Spleen (tissue), 11 donors: Measurements from ENCODE around the gene TADA1. TPM values are rescaled to one million over a fixed set of nuclear protein-coding genes. Genes with fewer than 3 reads are reported as not detected.
"Not testable (repeated sequence)": the region's sequence is repeated elsewhere in the genome, so short reads cannot be mapped to it uniquely, and the experiment has no call there.

Experiments
- DNase-seq: peaks from one replicate; pipeline ENCODE4 v3.0.0-alpha.2; 2020
- H3K27ac ChIP-seq, 8 donors: fragments of 200-600 bp; sonication (generic) in 7 of 8; 1 replicate in 4 of 8; 2 replicates in 4 of 8; pipeline versions ENCODE4 v1.5.0 to v1.8.0; 2016 to 2021; ENCODE audit warnings: inconsistent platforms in 4 of 8, mild to moderate bottlenecking in 4 of 8, moderate library complexity in 1 of 8
- H3K27me3 ChIP-seq, 7 donors: fragments of 200-600 bp; sonication (generic) in 6 of 7; replicated peaks in 1 of 7; 1 replicate in 4 of 7; 2 replicates in 3 of 7; pipeline versions ENCODE4 v1.5.0 to v1.8.0; 2016 to 2021; ENCODE audit warnings: inconsistent platforms in 3 of 7, mild to moderate bottlenecking in 1 of 7
- H3K36me3 ChIP-seq, 6 donors: fragments of 200-600 bp; sonication (generic) in 5 of 6; 1 replicate in 4 of 6; 2 replicates in 2 of 6; pipeline versions ENCODE4 v1.5.0 to v1.8.0; 2016 to 2021; ENCODE audit warnings: inconsistent platforms in 2 of 6
- H3K4me1 ChIP-seq, 6 donors: fragments of 200-600 bp; sonication (generic) in 5 of 6; 1 replicate in 3 of 6; 2 replicates in 3 of 6; pipeline versions ENCODE4 v1.5.0 to v1.8.0; 2016 to 2021; ENCODE audit warnings: inconsistent platforms in 3 of 6
- H3K4me3 ChIP-seq, 8 donors: fragments of 200-600 bp; sonication (generic) in 7 of 8; 1 replicate in 4 of 8; 2 replicates in 4 of 8; pipeline versions ENCODE4 v1.5.0 to v1.8.0; 2016 to 2021; ENCODE audit warnings: inconsistent platforms in 4 of 8, mild to moderate bottlenecking in 4 of 8, moderate library complexity in 2 of 8
- H3K9me3 ChIP-seq, 8 donors: fragments of 200-600 bp; sonication (generic) in 7 of 8; 1 replicate in 4 of 8; 2 replicates in 4 of 8; pipeline versions ENCODE4 v1.5.0 to v1.8.0; 2016 to 2021; ENCODE audit warnings: inconsistent platforms in 4 of 8
- CTCF ChIP-seq, 11 experiments: fragments of 200-600 bp in 7 of 11; fragments of 450-650 bp in 4 of 11; sonication (generic) in 4 of 11; IDR thresholded peaks in 8 of 11; conservative IDR thresholded peaks in 3 of 11; 1 replicate in 7 of 11; 2 replicates in 4 of 11; pipeline versions ENCODE4 v1.4.0 to v1.8.0; 2016 to 2021; ENCODE audit warnings: antibody characterized with exemption in 11 of 11, inconsistent platforms in 4 of 11, mild to moderate bottlenecking in 1 of 11
- POLR2A ChIP-seq, 3 donors: fragments of 450-650 bp; IDR thresholded peaks; one replicate each; pipeline ENCODE4 v1.5.1; 2017; ENCODE audit warnings: antibody characterized with exemption in 3 of 3, mild to moderate bottlenecking in 1 of 3
- POLR2AphosphoS5 ChIP-seq, 3 donors: sonication (generic); formaldehyde crosslinking; IDR thresholded peaks; one replicate each; pipeline ENCODE4 v1.5.1; 2017; ENCODE audit warnings: antibody characterized with exemption in 3 of 3
- WGBS, 5 donors: extraction: QIAGEN DNeasy Blood & Tissue Kit in 3 of 5; methylation state at CpG; one replicate each; pipeline versions ENCODE4 v1.1.5 to v1.1.7; 2013 to 2018; 5-methylcytosine and 5-hydroxymethylcytosine counted together
- intact Hi-C: fragments of 100-400 bp; cut with DNase I; formaldehyde crosslinking; loops from one replicate; pipeline ENCODE4 v1.15.0; 2023; ENCODE audit warnings: low total_unique reads
- polyA plus RNA-seq, 3 donors: library from polyadenylated mRNA; stranded (reverse); fragments of 200-250 nt; gene quantifications; one replicate each; pipeline ENCODE4 v1.2.1, GENCODE V29; 2013
- total RNA-seq, 7 donors: library from RNA; depleted of rRNA in 3 of 7; stranded (reverse); fragments of >200 nt in 3 of 7; fragmentation: NEBNext Ultra II Directional in 4 of 7; extraction: Animal tissue kit (Norgen Biotek cat#: 25700) in 4 of 7; gene quantifications; one replicate each; pipeline versions ENCODE4 v1.1.0 to v1.2.1, GENCODE V29; 2016 to 2021
- donor health status: healthy with polysubstance abuse.
- donor health status: DM: no; HTN: no; CAD: no; lungs with moderate emphysema.
- donor health status: DM: no; HTN: no; CAD: no.
- donor health status: Bipolar disorder and iron deficiency.
- donor health status: healthy.
- donor health status: DM: no; HTN: no; CAD: no.
- donor health status: DM: yes; HTN: yes; CAD: no.

The TADA1 gene
- total and polyA plus RNA-seq, 10 donors: 8.6 to 15.7 (median 10.2) TPM

- Histone ChIP-seq H3K4me1 (peaks cover 16 to 71% (median 61%) of the 10 kb centered on the region in 6 donors), H3K27me3 (no peaks in the 10 kb centered on the region), H3K4me3 (peak overlapping the region; percentile 64 to 91 (median 72)), H3K27ac (peak overlapping the region; percentile 48 to 93 (median 88)), H3K36me3 (peaks cover 0 to 48% (median 41%) of the 10 kb centered on the region in 6 donors), H3K9me3 (no peaks in the 10 kb centered on the region)
- WGBS, 5 donors: 28 to 51% (median 41%) methylated on average over 15 to 16 of the region's 16 CpGs
- TF ChIP-seq POLR2AphosphoS5 (IDR thresholded peaks at IDR 0.05) (no peak), POLR2A (IDR thresholded peaks at IDR 0.05) (no peak)
- intact Hi-C loops: no loop called here
- no peak for DNase-seq
Observed at GRCh38 chr1:166840309-166841274, 35.5 kb downstream of the TADA1 start.

GRCh38 chr1:166839600-166840308 lies 36.3 kb downstream of the TADA1 start:
- peak; percentile 92 for DNase-seq
- H3K4me1 ChIP-seq: peaks cover 16 to 62% (median 56%) of the 10 kb centered on the region in 6 donors

GRCh38 chr1:166838766-166839599 lies 37.1 kb downstream of the TADA1 start, which contains the start of gene POGK:
POGK (plus strand) TSS chr1:166839475; CDS start chr1:166840957, 1,482 bp downstream.
- TF ChIP-seq CTCF (IDR thresholded peaks at IDR 0.05 in 8 of 11, conservative IDR thresholded peaks at IDR 0.05 in 3 of 11): peak in 1 of 11 experiments; percentile 31
- peak; percentile 91 to 92 (median 91) for TF ChIP-seq POLR2AphosphoS5 (IDR thresholded peaks at IDR 0.05)
- TF ChIP-seq POLR2A (IDR thresholded peaks at IDR 0.05): no peak
- Histone ChIP-seq H3K4me3 (peak within 1 kb of the TSS; percentile 64 to 91 (median 72)), H3K9me3 (no peaks in the 10 kb centered on the region), H3K27me3 (no peaks in the 10 kb centered on the region), H3K4me1 (peaks cover 16 to 55% (median 49%) of the 10 kb centered on the region in 6 donors), H3K27ac (peak within 1 kb of the TSS; percentile 84 to 93 (median 89)), H3K36me3 (peaks cover 0 to 32% (median 27%) of the 10 kb centered on the region in 6 donors)
- intact Hi-C loops: no loop called here
- 0 to 1% (median 1%) methylated on average over 49 to 63 of the region's 63 CpGs for WGBS, 5 donors
- peak; percentile 97 for DNase-seq

More at GRCh38 chr1:166839600-166840308, 36.3 kb downstream of the TADA1 start:
- TF ChIP-seq CTCF (IDR thresholded peaks at IDR 0.05 in 8 of 11, conservative IDR thresholded peaks at IDR 0.05 in 3 of 11) (peak in 1 of 11 experiments; percentile 19), POLR2AphosphoS5 (IDR thresholded peaks at IDR 0.05) (no peak)
- intact Hi-C loops: no loop called here
- H3K36me3 ChIP-seq: peaks cover 0 to 39% (median 33%) of the 10 kb centered on the region in 6 donors
- 1 to 2% (median 1%) methylated on average over 27 to 82 of the region's 82 CpGs for WGBS, 5 donors
- H3K27me3 ChIP-seq: no peaks in the 10 kb centered on the region
- H3K4me3 ChIP-seq: peak overlapping the region; percentile 64 to 91 (median 72)
- peak overlapping the region; percentile 84 to 93 (median 89) for H3K27ac ChIP-seq
- no peaks in the 10 kb centered on the region for H3K9me3 ChIP-seq

GRCh38 chr1:166836733-166837132 lies 39.3 kb downstream of the TADA1 start:
- Histone ChIP-seq H3K27me3 (no peaks in the 10 kb centered on the region), H3K4me1 (peaks cover 12 to 32% (median 28%) of the 10 kb centered on the region in 6 donors), H3K4me3 (no peak overlapping the region), H3K27ac (no peak overlapping the region), H3K36me3 (peaks cover 0 to 9% (median 5%) of the 10 kb centered on the region in 6 donors), H3K9me3 (no peaks in the 10 kb centered on the region)
- no peak for DNase-seq
- intact Hi-C loops: no loop called here
- WGBS, 5 donors: 97 to 99% (median 97%) methylated on average over 4 of the region's 4 CpGs
- no peak for TF ChIP-seq POLR2A (IDR thresholded peaks at IDR 0.05)

GRCh38 chr1:166829762-166830161 lies 46.3 kb downstream of the TADA1 start:
- 67 to 87% (median 79%) methylated on average over 1 of the region's 1 CpG for WGBS, 5 donors
- not testable (repeated sequence) for DNase-seq

More at GRCh38 chr1:166829762-166830161, 46.3 kb downstream of the TADA1 start:
- H3K27ac ChIP-seq, H3K36me3 ChIP-seq, H3K4me1 ChIP-seq, H3K4me3 ChIP-seq, intact Hi-C loops, H3K27me3 ChIP-seq: not testable (repeated sequence)
- peaks cover 2 to 37% (median 26%) of the 10 kb centered on the region in 8 donors for H3K9me3 ChIP-seq
